GM21367 (cell line): ENCODE measurements around the gene DHRS2.

Source experiments
- ATAC-seq: cut with Tn5 transposase; IDR thresholded peaks from one replicate; pipeline ENCODE4 v1.9.1; 2021; ENCODE audit not compliant: unreplicated experiment

Gene DHRS2

GRCh38 chr14:23646648-23647549, 10.7 kb downstream of the DHRS2 start:
- no peak for ATAC-seq

DNA sequence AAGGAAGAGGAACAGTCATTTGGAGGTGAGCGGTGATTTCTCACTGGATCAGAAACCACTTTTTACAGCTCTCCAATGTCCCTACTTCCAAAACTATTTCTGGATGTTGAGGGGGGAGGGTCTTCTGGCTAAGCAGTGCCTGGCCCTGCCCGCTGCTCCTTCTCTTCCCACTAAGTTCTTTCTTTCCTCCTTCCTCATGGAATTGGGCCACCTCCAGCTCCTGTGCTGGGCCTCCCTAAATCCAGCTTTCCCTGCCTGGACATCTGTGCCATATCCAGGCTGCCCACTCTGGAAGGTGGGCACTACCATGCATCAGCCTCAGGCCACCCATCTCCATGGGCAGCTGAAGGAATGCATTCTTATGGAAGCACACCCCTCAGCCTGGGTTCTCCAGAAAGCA, 11.5 kb downstream of the DHRS2 start:
- ATAC-seq: no peak

GRCh38 chr14:23648764-23649460, 12.7 kb downstream of the DHRS2 start:
- ATAC-seq: no peak

DNA sequence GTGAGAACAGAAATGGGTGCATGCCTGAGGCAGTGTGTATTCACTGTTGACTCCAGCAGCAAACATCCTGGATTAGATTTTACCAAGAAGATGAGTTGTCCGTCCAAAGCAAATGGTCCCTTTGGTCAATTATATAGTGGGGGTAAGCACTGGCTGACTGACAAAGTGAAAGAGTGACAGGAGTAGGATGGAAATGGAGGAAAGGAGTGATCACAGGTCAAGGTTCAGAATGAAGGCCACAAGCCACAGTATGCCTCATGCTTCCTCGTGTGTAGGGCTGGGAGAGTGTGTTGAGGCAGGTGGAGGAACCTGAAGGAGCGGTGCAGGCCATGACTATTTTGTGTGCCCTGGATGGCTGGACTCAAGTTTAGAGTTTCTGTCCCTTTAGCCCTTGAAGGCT, 14.3 kb downstream of the DHRS2 start:
- ATAC-seq: no peak

- no peak for ATAC-seq
These were observed 16.9 kb downstream of the DHRS2 start for GRCh38 chr14:23653051-23653450.

DNA sequence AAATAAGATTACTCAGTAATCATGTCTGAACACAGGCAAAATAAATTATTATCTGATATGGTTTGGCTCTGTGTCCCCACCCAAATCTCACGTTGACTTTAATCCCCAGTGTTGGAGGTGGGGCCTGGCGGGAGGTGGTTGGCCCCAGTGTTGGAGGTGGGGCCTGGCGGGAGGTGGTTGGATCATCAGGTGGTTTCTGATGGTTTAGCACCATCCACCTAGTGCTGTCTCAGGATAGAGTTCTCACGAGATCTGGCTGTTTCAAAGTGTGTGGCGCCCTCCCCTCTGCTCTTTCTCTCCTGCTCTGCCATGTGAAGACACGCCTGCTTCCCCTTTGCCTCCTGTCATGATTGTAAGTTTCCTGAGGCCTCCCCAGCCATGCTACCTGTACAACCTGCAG, 18.1 kb downstream of the DHRS2 start:
- no peak for ATAC-seq

- no peak for ATAC-seq
These were observed 21.9 kb downstream of the DHRS2 start for GRCh38 chr14:23657959-23658470.

GRCh38 chr14:23660290-23661226, 24.4 kb downstream of the DHRS2 start:
- ATAC-seq: no peak

- ATAC-seq: no peak
These were observed 25.4 kb downstream of the DHRS2 start for GRCh38 chr14:23661542-23661941.

DNA sequence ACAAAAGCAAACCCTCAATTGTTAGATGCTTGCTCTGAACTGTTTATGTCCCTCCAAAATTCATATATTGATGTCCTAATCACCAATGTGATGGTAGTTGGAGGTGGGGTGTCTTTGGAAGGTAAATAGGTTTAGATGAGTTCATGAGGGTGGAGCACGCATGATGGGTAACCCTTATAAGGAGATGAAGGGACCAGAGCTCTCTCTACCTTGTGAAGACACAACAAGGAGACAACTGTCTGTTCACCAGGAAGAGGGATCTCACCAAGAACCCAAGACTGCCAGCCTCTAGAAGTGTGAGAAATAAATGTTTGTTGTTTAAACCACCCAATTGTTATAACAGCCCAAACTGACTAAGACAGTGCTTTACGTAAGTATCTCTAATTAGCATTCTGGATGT, 27.0 kb downstream of the DHRS2 start:
- no peak for ATAC-seq

- ATAC-seq: no peak
These were observed 27.5 kb downstream of the DHRS2 start for GRCh38 chr14:23663711-23664110.

DNA sequence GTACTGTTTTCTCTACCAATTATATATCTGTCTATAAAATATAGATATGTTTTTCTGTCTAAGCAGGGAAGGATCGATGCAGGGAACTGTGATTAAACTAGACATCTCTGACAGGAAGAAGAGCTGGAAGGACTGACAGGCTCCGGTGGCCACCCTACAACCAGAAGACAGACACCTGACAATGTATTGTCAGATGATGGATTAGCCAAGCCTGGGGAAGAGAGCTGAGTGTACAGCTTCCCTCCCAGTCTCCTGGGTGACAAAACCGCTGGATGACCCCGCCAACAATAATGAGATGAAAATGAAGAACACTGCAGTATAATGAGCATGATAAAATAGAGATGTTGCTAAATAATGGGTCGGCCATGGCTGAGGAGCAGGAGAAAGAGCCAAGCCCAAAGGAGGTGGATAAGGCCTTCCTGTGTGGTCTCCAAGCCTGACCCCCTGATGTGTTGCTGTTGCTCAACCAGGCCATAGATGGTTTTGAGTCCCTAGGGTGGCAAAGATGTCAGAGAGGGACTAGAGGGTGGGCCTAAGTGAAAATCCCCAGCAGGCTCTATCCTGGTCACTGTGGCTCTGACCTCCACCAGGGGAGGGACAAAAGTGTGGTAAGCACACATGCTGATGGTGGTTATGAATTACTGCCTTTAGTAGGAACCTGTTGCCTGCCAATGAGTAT, 28.2 kb downstream of the DHRS2 start:
- ATAC-seq: no peak

- no peak for ATAC-seq
These were observed 29.3 kb downstream of the DHRS2 start for GRCh38 chr14:23665302-23666016.

DNA sequence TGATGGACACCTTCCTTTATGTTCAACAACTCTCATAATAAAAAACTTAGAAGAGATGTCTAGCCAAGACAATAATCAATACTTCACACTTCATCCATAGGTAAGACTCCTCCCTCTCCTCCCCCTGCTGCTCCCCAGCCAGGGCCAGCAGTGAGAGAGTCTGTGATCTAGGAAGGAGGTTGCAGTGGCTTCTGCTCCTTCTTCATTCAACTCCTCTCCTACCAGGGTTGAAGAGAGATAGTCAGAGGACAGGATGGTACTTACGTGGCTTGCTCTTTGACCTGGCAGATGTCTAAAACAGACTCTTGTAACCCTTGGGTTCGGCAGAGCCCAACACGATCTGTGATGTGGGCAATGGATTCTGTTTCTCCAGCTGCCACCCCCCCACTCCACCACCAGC, 31.0 kb downstream of the DHRS2 start:
- no peak for ATAC-seq

DNA sequence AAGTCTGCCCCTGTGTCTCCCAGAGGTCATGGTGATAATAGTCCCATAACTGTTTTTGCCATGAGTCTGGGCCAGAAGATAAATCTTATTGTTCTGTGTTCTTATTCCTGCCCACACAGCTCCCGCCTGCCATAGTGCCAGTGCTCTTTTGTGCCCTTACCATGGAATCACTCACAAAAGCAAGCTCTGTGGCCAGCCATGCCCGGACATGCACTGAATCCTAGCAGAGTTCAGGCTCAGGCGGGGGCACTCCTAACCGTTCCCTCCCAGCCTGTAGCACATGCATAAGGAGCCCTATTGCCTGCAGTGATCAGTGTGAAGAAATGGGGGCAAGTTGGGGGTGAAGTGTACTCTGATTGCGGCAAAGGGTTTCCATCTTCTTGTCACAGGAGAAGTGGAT, 33.3 kb downstream of the DHRS2 start:
- no peak for ATAC-seq

GRCh38 chr14:23670481-23670880, 34.3 kb downstream of the DHRS2 start:
- no peak for ATAC-seq

DNA sequence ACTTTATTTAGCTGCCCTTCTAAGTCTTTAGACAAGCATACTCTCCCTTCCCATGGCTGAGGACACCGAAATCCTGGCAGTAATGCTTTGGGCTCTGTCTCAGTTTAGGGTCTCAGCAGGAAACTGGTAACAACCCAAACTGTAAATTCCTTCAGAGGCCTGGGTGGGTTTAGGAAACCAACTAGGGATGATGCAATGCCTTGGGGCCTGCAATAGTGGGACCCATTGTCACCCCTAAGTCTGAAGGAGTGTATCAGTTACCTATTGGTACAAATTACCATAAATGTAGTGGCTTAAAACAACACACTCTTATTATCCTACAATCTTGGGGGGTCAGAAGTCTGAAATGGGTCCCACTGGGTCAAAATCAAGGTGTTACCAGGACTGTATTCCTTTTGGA, 36.0 kb downstream of the DHRS2 start:
- ATAC-seq: no peak

DNA sequence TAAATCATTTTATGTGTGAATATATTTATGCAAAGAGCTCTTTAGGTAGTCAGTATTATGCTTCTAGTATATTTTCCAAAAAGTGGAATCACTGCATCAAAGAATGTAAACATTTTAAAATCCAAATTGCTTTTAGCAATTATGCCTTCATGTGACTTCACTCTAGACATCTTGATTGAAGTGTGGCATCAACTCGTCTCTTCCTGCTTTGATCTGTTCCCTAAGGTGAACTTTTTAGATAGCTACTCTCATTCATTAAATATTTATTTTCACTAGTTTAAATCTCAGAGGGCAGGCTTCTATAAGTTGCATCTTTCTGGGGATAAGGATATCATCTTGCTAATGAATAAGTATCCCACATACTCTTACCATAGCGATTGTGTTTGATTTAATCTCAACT, 39.2 kb downstream of the DHRS2 start:
- ATAC-seq: no peak

- no peak for ATAC-seq
These were observed 39.7 kb downstream of the DHRS2 start for GRCh38 chr14:23675906-23676305.

- ATAC-seq: no peak
These were observed 45.2 kb downstream of the DHRS2 start for GRCh38 chr14:23681337-23681736.
